Large intestine (tissue), 3 donors: ENCODE measurements around the gene ZNF12. TPM values are rescaled to one million over a fixed set of nuclear protein-coding genes. Genes with fewer than 3 reads are reported as not detected.
"Not testable (repeated sequence)": the region's sequence is repeated elsewhere in the genome, so short reads cannot be mapped to it uniquely, and the experiment has no call there.

ENCODE experiments used
- DNase-seq, 2 donors: peaks; one replicate each; pipeline versions ENCODE4 v3.0.0 to v3.0.0-alpha.2; 2013
- H3K27ac ChIP-seq: one replicate; pipeline ENCODE4 v1.5.1; 2013; ENCODE audit warnings: low read length
- H3K27me3 ChIP-seq: 2 replicates; pipeline ENCODE4 v1.6.1; 2013; ENCODE audit warnings: low read length; ENCODE audit not compliant: control insufficient read depth, insufficient read depth
- H3K36me3 ChIP-seq: 2 replicates; pipeline ENCODE4 v1.6.1; 2013; ENCODE audit warnings: low read length; ENCODE audit not compliant: control insufficient read depth, insufficient read depth
- H3K4me1 ChIP-seq: one replicate; pipeline ENCODE4 v1.6.1; 2013; ENCODE audit warnings: low read length; ENCODE audit not compliant: control insufficient read depth, insufficient read depth
- H3K4me3 ChIP-seq: one replicate; pipeline ENCODE4 v1.5.1; 2013; ENCODE audit warnings: low read length
- H3K9me3 ChIP-seq: one replicate; pipeline ENCODE4 v1.6.1; 2013; ENCODE audit warnings: mild to moderate bottlenecking, low read depth, low read length, moderate library complexity; ENCODE audit not compliant: control insufficient read depth
- WGBS: methylation state at CpG from one replicate; pipeline ENCODE4 v1.1.5; 2013; ENCODE audit warnings: low lambda C conversion rate; ENCODE audit not compliant: insufficient coverage; 5-methylcytosine and 5-hydroxymethylcytosine counted together
- polyA plus RNA-seq: library from polyadenylated mRNA; unstranded; fragments of 120-200 nt; gene quantifications from one replicate; pipeline ENCODE4 v1.2.1, GENCODE V29; 2013

Gene ZNF12
- polyA plus RNA-seq, 1 donor = 36.7 TPM

GRCh38 chr7:6728893-6729491, 22.2 kb upstream of the ZNF12 start:
- WGBS = 40% methylated on average over 1 of the region's 29 CpGs
- not testable (repeated sequence) for DNase-seq, H3K4me1 ChIP-seq, H3K27me3 ChIP-seq, H3K9me3 ChIP-seq
- Histone ChIP-seq H3K36me3 (peaks cover 12% of the 10 kb centered on the region), H3K27ac (peak overlapping the region; percentile 81), H3K4me3 (peak overlapping the region; percentile 71)

GRCh38 chr7:6727663-6728062, 20.9 kb upstream of the ZNF12 start:
- no CpG with 5 or more reads among the region's 3 CpGs for WGBS
- Histone ChIP-seq H3K9me3 (no peaks in the 10 kb centered on the region), H3K4me3 (no peak overlapping the region), H3K36me3 (no peaks in the 10 kb centered on the region), H3K27ac (no peak overlapping the region), H3K27me3 (no peaks in the 10 kb centered on the region), H3K4me1 (peaks cover 4% of the 10 kb centered on the region)
- no peak for DNase-seq

- H3K36me3 ChIP-seq, H3K9me3 ChIP-seq, DNase-seq, H3K4me3 ChIP-seq, H3K4me1 ChIP-seq, H3K27me3 ChIP-seq, H3K27ac ChIP-seq: not testable (repeated sequence)
- no CpG with 5 or more reads among the region's 5 CpGs for WGBS
These were observed 19.6 kb upstream of the ZNF12 start for GRCh38 chr7:6726341-6726740.

GRCh38 chr7:6725003-6725402, 18.3 kb upstream of the ZNF12 start:
- Histone ChIP-seq H3K27ac (no peak overlapping the region), H3K27me3 (no peaks in the 10 kb centered on the region), H3K4me1 (no peaks in the 10 kb centered on the region), H3K4me3 (no peak overlapping the region), H3K36me3 (no peaks in the 10 kb centered on the region), H3K9me3 (no peaks in the 10 kb centered on the region)
- no peak for DNase-seq
- WGBS = 94% methylated on average over 3 of the region's 10 CpGs

- not testable (repeated sequence) for DNase-seq, H3K36me3 ChIP-seq, H3K4me3 ChIP-seq, H3K27me3 ChIP-seq, H3K4me1 ChIP-seq, H3K9me3 ChIP-seq, H3K27ac ChIP-seq
- no CpG with 5 or more reads among the region's 4 CpGs for WGBS
These were observed 17.6 kb upstream of the ZNF12 start for GRCh38 chr7:6724351-6724750.

- Histone ChIP-seq H3K4me3 (no peak overlapping the region), H3K27me3 (no peaks in the 10 kb centered on the region), H3K4me1 (no peaks in the 10 kb centered on the region), H3K9me3 (no peaks in the 10 kb centered on the region), H3K27ac (no peak overlapping the region), H3K36me3 (no peaks in the 10 kb centered on the region)
- WGBS = no CpG with 5 or more reads among the region's 6 CpGs
- no peak for DNase-seq
These were observed 11.4 kb upstream of the ZNF12 start for GRCh38 chr7:6718124-6718523.

GRCh38 chr7:6715898-6716297, 9.2 kb upstream of the ZNF12 start:
- H3K27ac ChIP-seq, H3K36me3 ChIP-seq, H3K4me3 ChIP-seq, DNase-seq, H3K9me3 ChIP-seq, H3K4me1 ChIP-seq, H3K27me3 ChIP-seq: not testable (repeated sequence)
- no CpG with 5 or more reads among the region's 9 CpGs for WGBS

GRCh38 chr7:6714360-6714759, 7.6 kb upstream of the ZNF12 start:
- H3K27ac ChIP-seq = no peak overlapping the region
- no peak overlapping the region for H3K4me3 ChIP-seq
- WGBS = no CpG with 5 or more reads among the region's 5 CpGs
- H3K9me3 ChIP-seq = no peaks in the 10 kb centered on the region
- H3K4me1 ChIP-seq = no peaks in the 10 kb centered on the region
- H3K36me3 ChIP-seq = no peaks in the 10 kb centered on the region
- H3K27me3 ChIP-seq = peaks cover 4% of the 10 kb centered on the region
- no peak for DNase-seq

- no CpG with 5 or more reads among the region's 6 CpGs for WGBS
- Histone ChIP-seq H3K36me3 (peaks cover 4% of the 10 kb centered on the region), H3K9me3 (peaks cover 3% of the 10 kb centered on the region), H3K4me1 (no peaks in the 10 kb centered on the region), H3K27ac (no peak overlapping the region), H3K4me3 (no peak overlapping the region), H3K27me3 (peaks cover 8% of the 10 kb centered on the region)
- DNase-seq = no peak
These were observed 3.1 kb upstream of the ZNF12 start for GRCh38 chr7:6709808-6710207.

- Histone ChIP-seq H3K27me3 (peaks cover 8% of the 10 kb centered on the region), H3K4me1 (no peaks in the 10 kb centered on the region), H3K36me3 (peaks cover 15% of the 10 kb centered on the region), H3K9me3 (peaks cover 18% of the 10 kb centered on the region), H3K27ac (no peak overlapping the region), H3K4me3 (no peak overlapping the region)
- WGBS = no CpG with 5 or more reads among the region's 3 CpGs
- peak; percentile 23 to 39 for DNase-seq
These were observed 1.6 kb upstream of the ZNF12 start for GRCh38 chr7:6708304-6708703.

GRCh38 chr7:6705959-6706665, 635 bp downstream of the ZNF12 start:
- peaks cover 8% of the 10 kb centered on the region for H3K27me3 ChIP-seq
- H3K36me3 ChIP-seq = peaks cover 32% of the 10 kb centered on the region
- peak overlapping the region; percentile 63 for H3K27ac ChIP-seq
- peak overlapping the region; percentile 93 for H3K4me3 ChIP-seq
- H3K9me3 ChIP-seq = peaks cover 28% of the 10 kb centered on the region
- no CpG with 5 or more reads among the region's 47 CpGs for WGBS
- H3K4me1 ChIP-seq = no peaks in the 10 kb centered on the region
- DNase-seq = peak; percentile 30 to 70
